BLaER1 treated with 17β-estradiol and CSF1 and Interleukin-3, amounts not matched to agents 10 nM and 100 nM (cell line): ENCODE results near the gene LMOD1.
A peak's percentile ranks its signal among the peaks of the same experiment; 100 is the strongest.
"Not testable (repeated sequence)": the region's sequence is repeated elsewhere in the genome, so short reads cannot be mapped to it uniquely, and the experiment has no call there.

Source experiments
- H3K27ac ChIP-seq, 11 experiments: shearing (Covaris generic); formaldehyde crosslinking; 2 replicates each; pipeline ENCODE4 v1.8.1; 2022
- H3K27me3 ChIP-seq, 11 experiments: shearing (Covaris generic); formaldehyde crosslinking; 2 replicates each; pipeline ENCODE4 v1.8.1; 2022
- H3K36me3 ChIP-seq, 11 experiments: shearing (Covaris generic); formaldehyde crosslinking; 2 replicates each; pipeline ENCODE4 v1.8.1; 2022
- H3K4me1 ChIP-seq, 10 experiments: shearing (Covaris generic); formaldehyde crosslinking; 2 replicates each; pipeline ENCODE4 v1.8.1; 2022
- H3K4me2 ChIP-seq, 11 experiments: shearing (Covaris generic); formaldehyde crosslinking; 2 replicates each; pipeline ENCODE4 v1.8.1; 2022
- H3K4me3 ChIP-seq, 10 experiments: shearing (Covaris generic); formaldehyde crosslinking; 2 replicates each; pipeline ENCODE4 v1.8.1; 2022
- H3K9ac ChIP-seq, 11 experiments: shearing (Covaris generic); formaldehyde crosslinking; 2 replicates each; pipeline ENCODE4 v1.8.1; 2022
- H3K9me3 ChIP-seq, 11 experiments: shearing (Covaris generic); formaldehyde crosslinking; replicated peaks in 1 of 11; 2 replicates each; pipeline ENCODE4 v1.8.1; 2022
- H4K20me1 ChIP-seq, 11 experiments: shearing (Covaris generic); formaldehyde crosslinking; 2 replicates each; pipeline ENCODE4 v1.8.1; 2022
- Cebpa-rat ChIP-seq, 11 experiments: shearing (Covaris generic); IDR thresholded peaks; 2 replicates each; pipeline ENCODE4 v1.8.1; 2022

LMOD1 gene

GRCh38 chr1:201880928-201881571 is 65.3 kb downstream of the LMOD1 start:
- no peaks in the 10 kb centered on the region for H3K9me3 ChIP-seq
- no peak for TF ChIP-seq Cebpa-rat (IDR thresholded peaks at IDR 0.05)
- no peak overlapping the region for H3K27ac ChIP-seq
- H3K9ac ChIP-seq: no peak overlapping the region
- H3K4me3 ChIP-seq: no peak overlapping the region
- peaks cover 0 to 21% (median 4%) of the 10 kb centered on the region in 11 experiments; a peak in 10 of 22 replicates for H4K20me1 ChIP-seq
- no peaks in the 10 kb centered on the region for H3K27me3 ChIP-seq
- H3K4me1 ChIP-seq: peaks cover 20 to 58% (median 32%) of the 10 kb centered on the region in 10 experiments
- peak overlapping the region in 3 of 11 experiments; percentile 64 to 81 (median 67); a peak in 6 of 22 replicates for H3K4me2 ChIP-seq
- peaks cover 8 to 33% (median 28%) of the 10 kb centered on the region in 11 experiments; a peak in 20 of 22 replicates for H3K36me3 ChIP-seq

GRCh38 chr1:201877877-201878401 is 68.4 kb downstream of the LMOD1 start:
- H3K4me2 ChIP-seq: no peak overlapping the region
- H3K4me3 ChIP-seq: no peak overlapping the region
- H3K4me1 ChIP-seq: peaks cover 1 to 28% (median 14%) of the 10 kb centered on the region in 10 experiments; a peak in 18 of 20 replicates
- H3K9me3 ChIP-seq: no peaks in the 10 kb centered on the region
- peaks cover 0 to 23% (median 5%) of the 10 kb centered on the region in 11 experiments; a peak in 7 of 22 replicates for H4K20me1 ChIP-seq
- no peak overlapping the region for H3K27ac ChIP-seq
- no peaks in the 10 kb centered on the region for H3K27me3 ChIP-seq
- TF ChIP-seq Cebpa-rat (IDR thresholded peaks at IDR 0.05): no peak
- H3K36me3 ChIP-seq: peaks cover 37 to 64% (median 59%) of the 10 kb centered on the region in 11 experiments
- H3K9ac ChIP-seq: no peak overlapping the region

- H3K4me3 ChIP-seq: no peak overlapping the region
- peaks cover 0 to 21% (median 4%) of the 10 kb centered on the region in 11 experiments; a peak in 3 of 22 replicates for H4K20me1 ChIP-seq
- no peak overlapping the region for H3K9ac ChIP-seq
- H3K36me3 ChIP-seq: peaks cover 54 to 80% (median 75%) of the 10 kb centered on the region in 11 experiments
- no peak for TF ChIP-seq Cebpa-rat (IDR thresholded peaks at IDR 0.05)
- H3K4me2 ChIP-seq: no peak overlapping the region
- H3K27me3 ChIP-seq: no peaks in the 10 kb centered on the region
- no peak overlapping the region for H3K27ac ChIP-seq
- H3K9me3 ChIP-seq: no peaks in the 10 kb centered on the region
- peaks cover 0 to 12% (median 0%) of the 10 kb centered on the region in 10 experiments; a peak in 8 of 20 replicates for H3K4me1 ChIP-seq
Observed at GRCh38 chr1:201876148-201876818, 70.1 kb downstream of the LMOD1 start.

- no peak for TF ChIP-seq Cebpa-rat (IDR thresholded peaks at IDR 0.05)
- H3K36me3 ChIP-seq: peaks cover 70 to 96% (median 92%) of the 10 kb centered on the region in 11 experiments
- peaks cover 0 to 21% (median 4%) of the 10 kb centered on the region in 11 experiments; a peak in 3 of 22 replicates for H4K20me1 ChIP-seq
- no peak overlapping the region for H3K4me3 ChIP-seq
- H3K27ac ChIP-seq: no peak overlapping the region
- no peaks in the 10 kb centered on the region for H3K9me3 ChIP-seq
- H3K27me3 ChIP-seq: no peaks in the 10 kb centered on the region
- no peak overlapping the region for H3K9ac ChIP-seq
- no peaks in the 10 kb centered on the region for H3K4me1 ChIP-seq
- no peak overlapping the region for H3K4me2 ChIP-seq
Observed at GRCh38 chr1:201874672-201875071, 71.7 kb downstream of the LMOD1 start.

- no peak for TF ChIP-seq Cebpa-rat (IDR thresholded peaks at IDR 0.05)
- 0 out of 20 replicates have a peak, but pooled peaks cover 0 to 3% (median 0%) of the 10 kb centered on the region in 10 experiments for H3K4me1 ChIP-seq
- peaks cover 0 to 10% (median 0%) of the 10 kb centered on the region in 11 experiments; a peak in 2 of 22 replicates for H4K20me1 ChIP-seq
- H3K27me3 ChIP-seq: no peaks in the 10 kb centered on the region
- H3K4me2 ChIP-seq: no peak overlapping the region
- H3K9ac ChIP-seq: no peak overlapping the region
- H3K9me3 ChIP-seq: no peaks in the 10 kb centered on the region
- no peak overlapping the region for H3K4me3 ChIP-seq
- peaks cover 94 to 100% (median 99%) of the 10 kb centered on the region in 11 experiments for H3K36me3 ChIP-seq
- no peak overlapping the region for H3K27ac ChIP-seq
Observed at GRCh38 chr1:201870397-201870796, 76.0 kb downstream of the LMOD1 start.

- H3K27me3 ChIP-seq: no peaks in the 10 kb centered on the region
- H3K4me3 ChIP-seq: no peak overlapping the region
- H4K20me1 ChIP-seq: peaks cover 0 to 8% (median 0%) of the 10 kb centered on the region in 11 experiments; a peak in 2 of 22 replicates
- no peak overlapping the region for H3K4me2 ChIP-seq
- no peak overlapping the region for H3K27ac ChIP-seq
- H3K9ac ChIP-seq: no peak overlapping the region
- no peaks in the 10 kb centered on the region for H3K9me3 ChIP-seq
- H3K4me1 ChIP-seq: peaks cover 0 to 4% (median 0%) of the 10 kb centered on the region in 10 experiments; a peak in 1 of 20 replicates
- H3K36me3 ChIP-seq: peaks cover 93 to 100% (median 99%) of the 10 kb centered on the region in 11 experiments
- peak in 5 of 11 experiments; percentile 21 to 72 (median 53); a peak in 5 of 22 replicates for TF ChIP-seq Cebpa-rat (IDR thresholded peaks at IDR 0.05)
Observed at GRCh38 chr1:201861448-201861847, 84.9 kb downstream of the LMOD1 start.

GRCh38 chr1:201859424-201859823 is 86.9 kb downstream of the LMOD1 start:
- H3K9ac ChIP-seq: no peak overlapping the region
- H4K20me1 ChIP-seq: peaks cover 0 to 8% (median 0%) of the 10 kb centered on the region in 11 experiments; a peak in 2 of 22 replicates
- H3K36me3 ChIP-seq: peaks cover 97 to 100% (median 99%) of the 10 kb centered on the region in 11 experiments
- H3K27ac ChIP-seq: no peak overlapping the region
- H3K4me1 ChIP-seq: peaks cover 0 to 4% (median 0%) of the 10 kb centered on the region in 10 experiments; a peak in 1 of 20 replicates
- H3K4me3 ChIP-seq: no peak overlapping the region
- no peak overlapping the region for H3K4me2 ChIP-seq
- no peak for TF ChIP-seq Cebpa-rat (IDR thresholded peaks at IDR 0.05)
- H3K27me3 ChIP-seq: no peaks in the 10 kb centered on the region
- no peaks in the 10 kb centered on the region for H3K9me3 ChIP-seq

- H3K27ac ChIP-seq, H3K4me2 ChIP-seq, H4K20me1 ChIP-seq, H3K27me3 ChIP-seq, H3K9ac ChIP-seq, H3K4me3 ChIP-seq, H3K9me3 ChIP-seq, H3K4me1 ChIP-seq: not testable (repeated sequence)
- H3K36me3 ChIP-seq: peaks cover 98 to 100% (median 100%) of the 10 kb centered on the region in 11 experiments
Observed at GRCh38 chr1:201856722-201857121, 89.6 kb downstream of the LMOD1 start.

GRCh38 chr1:201851949-201852348 is 94.4 kb downstream of the LMOD1 start:
- Histone ChIP-seq H3K9me3 (no peaks in the 10 kb centered on the region), H3K4me1 (peaks cover 0 to 17% (median 2%) of the 10 kb centered on the region in 10 experiments; a peak in 9 of 20 replicates), H3K4me3 (no peak overlapping the region), H3K4me2 (no peak overlapping the region), H4K20me1 (peaks cover 8 to 34% (median 26%) of the 10 kb centered on the region in 11 experiments; a peak in 20 of 22 replicates), H3K27me3 (no peaks in the 10 kb centered on the region), H3K36me3 (peaks cover 100% of the 10 kb centered on the region in 11 experiments), H3K9ac (no peak overlapping the region), H3K27ac (no peak overlapping the region)
- TF ChIP-seq Cebpa-rat (IDR thresholded peaks at IDR 0.05): no peak
